ENCODE results near the gene MMP7. TPM values are rescaled to one million over a fixed set of nuclear protein-coding genes. Genes with fewer than 3 reads are reported as not detected.

The MMP7 gene
- total and polyA plus RNA-seq, 8 donors, result 0.20 to 136 (median 0.52) TPM; not detected in 1

GRCh38 chr11:102486584-102486983, 44.0 kb downstream of the MMP7 start:
- no peak for DNase-seq
- H3K9me3 ChIP-seq, result no peaks in the 10 kb centered on the region
- ATAC-seq, result no peak
- no peaks in the 10 kb centered on the region for H3K36me3 ChIP-seq
- no peak for TF ChIP-seq CTCF (IDR thresholded peaks at IDR 0.05)
- intact Hi-C loops (cut with DNase I), result no loop called here
- no peaks in the 10 kb centered on the region for H3K4me1 ChIP-seq
- H3K4me3 ChIP-seq, result no peak overlapping the region
- no peaks in the 10 kb centered on the region for H3K27me3 ChIP-seq
- H3K27ac ChIP-seq, result no peak overlapping the region

GRCh38 chr11:102485095-102485722, 45.3 kb downstream of the MMP7 start:
- H3K27me3 ChIP-seq, result no peaks in the 10 kb centered on the region
- no peak overlapping the region for H3K27ac ChIP-seq
- no peak for TF ChIP-seq CTCF (IDR thresholded peaks at IDR 0.05)
- ATAC-seq (no peak), DNase-seq (no peak)
- no peaks in the 10 kb centered on the region for H3K9me3 ChIP-seq
- H3K4me1 ChIP-seq, result no peaks in the 10 kb centered on the region
- intact Hi-C loops (cut with DNase I), result no loop called here
- no peaks in the 10 kb centered on the region for H3K36me3 ChIP-seq
- H3K4me3 ChIP-seq, result no peak overlapping the region

GRCh38 chr11:102482433-102482832, 48.1 kb downstream of the MMP7 start:
- Histone ChIP-seq H3K4me1 (peaks cover 0 to 1% of the 10 kb centered on the region in 2 donors), H3K27me3 (no peaks in the 10 kb centered on the region), H3K27ac (no peak overlapping the region), H3K4me3 (no peak overlapping the region), H3K9me3 (no peaks in the 10 kb centered on the region), H3K36me3 (no peaks in the 10 kb centered on the region)
- intact Hi-C loops (cut with DNase I), result no loop called here
- ATAC-seq, result no peak
- TF ChIP-seq CTCF (IDR thresholded peaks at IDR 0.05), result no peak
- DNase-seq, result no peak

GRCh38 chr11:102479733-102480132, 50.8 kb downstream of the MMP7 start:
- H3K4me1 ChIP-seq, result peaks cover 0 to 14% of the 10 kb centered on the region in 2 donors
- DNase-seq (no peak), ATAC-seq (no peak)
- H3K27me3 ChIP-seq, result no peaks in the 10 kb centered on the region
- no peaks in the 10 kb centered on the region for H3K9me3 ChIP-seq
- intact Hi-C loops (cut with DNase I), result no loop called here
- H3K36me3 ChIP-seq, result no peaks in the 10 kb centered on the region
- TF ChIP-seq CTCF (IDR thresholded peaks at IDR 0.05), result no peak
- H3K4me3 ChIP-seq, result no peak overlapping the region
- H3K27ac ChIP-seq, result no peak overlapping the region

- Histone ChIP-seq H3K9me3 (no peaks in the 10 kb centered on the region), H3K4me1 (peaks cover 0 to 14% of the 10 kb centered on the region in 2 donors), H3K27ac (no peak overlapping the region), H3K36me3 (no peaks in the 10 kb centered on the region), H3K27me3 (no peaks in the 10 kb centered on the region), H3K4me3 (no peak overlapping the region)
- intact Hi-C loops (cut with DNase I), result no loop called here
- DNase-seq (no peak), ATAC-seq (no peak)
- TF ChIP-seq CTCF (IDR thresholded peaks at IDR 0.05), result no peak
These were observed 51.8 kb downstream of the MMP7 start for GRCh38 chr11:102478673-102479299.
